ENCODE measurements around the gene SMARCD3. TPM values are rescaled to one million over a fixed set of nuclear protein-coding genes. Genes with fewer than 3 reads are reported as not detected.

Gene SMARCD3
- total RNA-seq, 2 experiments from 2014 or later: 11.8 to 14.8 TPM

GRCh38 chr7:151281686-151282085 lies 33.2 kb upstream of the SMARCD3 start:
- ATAC-seq (ENCODE audit: poor library complexity) (no peak), DNase-seq (no peak)
- H3K27me3 Mint-ChIP-seq: peaks cover 29% of the 10 kb centered on the region
- Histone ChIP-seq H3K4me3 (ENCODE audit: low read length) (no peak overlapping the region), H3K9me3 (ENCODE audit: control insufficient read depth in 1 of 2, insufficient read depth in 1 of 2, low read length in 2 of 2) (peaks cover 0 to 5% of the 10 kb centered on the region in 2 experiments), H3K27me3 (ENCODE audit: control insufficient read depth in 1 of 2, insufficient read depth in 2 of 2, low read length in 2 of 2) (no peaks in the 10 kb centered on the region), H3K27ac (ENCODE audit: low read depth in 1 of 2, low read length in 2 of 2) (no peak overlapping the region), H3K4me1 (ENCODE audit: insufficient read depth, low read length) (peaks cover 8% of the 10 kb centered on the region), H3K36me3 (ENCODE audit: insufficient read depth, low read length) (no peaks in the 10 kb centered on the region)
- H3K4me3 Mint-ChIP-seq: no peak overlapping the region
- intact Hi-C loops (cut with DNase I, micrococcal nuclease): no loop called here
- H3K4me1 Mint-ChIP-seq (ENCODE audit: low read depth): peaks cover 6% of the 10 kb centered on the region
- TF ChIP-seq, protein P1, sequence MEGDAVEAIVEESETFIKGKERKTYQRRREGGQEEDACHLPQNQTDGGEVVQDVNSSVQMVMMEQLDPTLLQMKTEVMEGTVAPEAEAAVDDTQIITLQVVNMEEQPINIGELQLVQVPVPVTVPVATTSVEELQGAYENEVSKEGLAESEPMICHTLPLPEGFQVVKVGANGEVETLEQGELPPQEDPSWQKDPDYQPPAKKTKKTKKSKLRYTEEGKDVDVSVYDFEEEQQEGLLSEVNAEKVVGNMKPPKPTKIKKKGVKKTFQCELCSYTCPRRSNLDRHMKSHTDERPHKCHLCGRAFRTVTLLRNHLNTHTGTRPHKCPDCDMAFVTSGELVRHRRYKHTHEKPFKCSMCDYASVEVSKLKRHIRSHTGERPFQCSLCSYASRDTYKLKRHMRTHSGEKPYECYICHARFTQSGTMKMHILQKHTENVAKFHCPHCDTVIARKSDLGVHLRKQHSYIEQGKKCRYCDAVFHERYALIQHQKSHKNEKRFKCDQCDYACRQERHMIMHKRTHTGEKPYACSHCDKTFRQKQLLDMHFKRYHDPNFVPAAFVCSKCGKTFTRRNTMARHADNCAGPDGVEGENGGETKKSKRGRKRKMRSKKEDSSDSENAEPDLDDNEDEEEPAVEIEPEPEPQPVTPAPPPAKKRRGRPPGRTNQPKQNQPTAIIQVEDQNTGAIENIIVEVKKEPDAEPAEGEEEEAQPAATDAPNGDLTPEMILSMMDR (IDR thresholded peaks at IDR 0.05): no peak
- no peaks in the 10 kb centered on the region for H3K36me3 Mint-ChIP-seq (ENCODE audit: low read depth)
- H3K27ac Mint-ChIP-seq: no peak overlapping the region
- CTCF ChIA-PET: no interaction called here
- POLR2A ChIA-PET: no interaction called here
- no peaks in the 10 kb centered on the region for H3K9me3 Mint-ChIP-seq

GRCh38 chr7:151280388-151281019 lies 32.0 kb upstream of the SMARCD3 start:
- Mint-ChIP-seq H3K36me3 (ENCODE audit: low read depth) (no peaks in the 10 kb centered on the region), H3K4me1 (ENCODE audit: low read depth) (peaks cover 15% of the 10 kb centered on the region), H3K27ac (no peak overlapping the region), H3K4me3 (no peak overlapping the region), H3K9me3 (no peaks in the 10 kb centered on the region), H3K27me3 (peaks cover 29% of the 10 kb centered on the region)
- H3K27ac ChIP-seq (ENCODE audit: low read depth in 1 of 2, low read length in 2 of 2): no peak overlapping the region
- H3K27me3 ChIP-seq (ENCODE audit: control insufficient read depth in 1 of 2, insufficient read depth in 2 of 2, low read length in 2 of 2): no peaks in the 10 kb centered on the region
- no peaks in the 10 kb centered on the region for H3K36me3 ChIP-seq (ENCODE audit: insufficient read depth, low read length)
- TF ChIP-seq, protein P1 (IDR thresholded peaks at IDR 0.05): no peak
- no peak overlapping the region for H3K4me3 ChIP-seq (ENCODE audit: low read length)
- intact Hi-C loops (cut with DNase I, micrococcal nuclease): no loop called here
- H3K9me3 ChIP-seq (ENCODE audit: control insufficient read depth in 1 of 2, insufficient read depth in 1 of 2, low read length in 2 of 2): peaks cover 0 to 5% of the 10 kb centered on the region in 2 experiments
- no peak for ATAC-seq (ENCODE audit: poor library complexity)
- no peak for DNase-seq
- peaks cover 19% of the 10 kb centered on the region for H3K4me1 ChIP-seq (ENCODE audit: insufficient read depth, low read length)
- ChIA-PET POLR2A (no interaction called here), CTCF (no interaction called here)

DNA sequence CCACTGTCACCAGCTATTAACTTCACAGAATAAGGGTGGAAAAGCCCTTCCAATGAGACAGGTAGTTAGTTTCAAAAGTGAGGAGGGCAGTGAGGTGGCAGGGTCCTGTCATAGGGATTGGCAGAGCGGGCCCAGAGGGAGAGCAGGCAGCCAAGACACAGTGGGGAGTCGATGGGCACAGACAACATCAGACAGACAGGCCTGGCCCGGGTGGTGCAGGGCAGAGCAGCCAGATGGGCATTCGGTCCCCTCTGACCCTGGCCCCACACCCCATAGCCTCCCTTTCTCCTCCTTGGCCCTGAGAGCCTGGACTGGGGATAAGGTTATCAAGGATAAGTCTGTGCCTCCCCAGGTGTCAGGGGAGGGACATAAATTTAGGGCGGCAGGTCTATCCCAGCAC lies 31.4 kb upstream of the SMARCD3 start:
- H3K36me3 Mint-ChIP-seq (ENCODE audit: low read depth): no peaks in the 10 kb centered on the region
- Histone ChIP-seq H3K27me3 (ENCODE audit: control insufficient read depth in 1 of 2, insufficient read depth in 2 of 2, low read length in 2 of 2) (no peaks in the 10 kb centered on the region), H3K36me3 (ENCODE audit: insufficient read depth, low read length) (no peaks in the 10 kb centered on the region), H3K9me3 (ENCODE audit: control insufficient read depth in 1 of 2, insufficient read depth in 1 of 2, low read length in 2 of 2) (peaks cover 0 to 5% of the 10 kb centered on the region in 2 experiments), H3K4me3 (ENCODE audit: low read length) (no peak overlapping the region), H3K27ac (ENCODE audit: low read depth in 1 of 2, low read length in 2 of 2) (no peak overlapping the region), H3K4me1 (ENCODE audit: insufficient read depth, low read length) (peaks cover 25% of the 10 kb centered on the region)
- H3K9me3 Mint-ChIP-seq: no peaks in the 10 kb centered on the region
- no peak overlapping the region for H3K4me3 Mint-ChIP-seq
- no peak overlapping the region for H3K27ac Mint-ChIP-seq
- ATAC-seq (ENCODE audit: poor library complexity) (no peak), DNase-seq (no peak)
- H3K4me1 Mint-ChIP-seq (ENCODE audit: low read depth): peaks cover 22% of the 10 kb centered on the region
- peaks cover 29% of the 10 kb centered on the region for H3K27me3 Mint-ChIP-seq
- intact Hi-C loops (cut with DNase I, micrococcal nuclease): no loop called here
- CTCF ChIA-PET: no interaction called here
- POLR2A ChIA-PET: no interaction called here
- TF ChIP-seq, protein P1 (IDR thresholded peaks at IDR 0.05): no peak
